GM12873 (cell line): ENCODE measurements around the gene LARGE1.

Experiments
- CTCF ChIP-seq: IDR thresholded peaks from 2 replicates; pipeline ENCODE4 v1.5.1; 2012; ENCODE audit warnings: low read depth, mild to moderate bottlenecking, moderate library complexity, low read length, control low read depth; ENCODE audit not compliant: insufficient read depth; ENCODE audit errors: missing control alignments

LARGE1 gene

GRCh38 chr22:33504941-33505625 is 415.2 kb downstream of the LARGE1 start:
- TF ChIP-seq CTCF, result no peak

- TF ChIP-seq CTCF, result no peak
These were observed 424.2 kb downstream of the LARGE1 start for GRCh38 chr22:33496112-33496511.

GRCh38 chr22:33493476-33494205 is 426.6 kb downstream of the LARGE1 start:
- no peak for TF ChIP-seq CTCF

GRCh38 chr22:33492210-33492651 is 428.0 kb downstream of the LARGE1 start:
- no peak for TF ChIP-seq CTCF

- no peak for TF ChIP-seq CTCF
These were observed 433.1 kb downstream of the LARGE1 start for GRCh38 chr22:33487041-33487716.

GRCh38 chr22:33481550-33481949 is 438.7 kb downstream of the LARGE1 start:
- no peak for TF ChIP-seq CTCF
